HG03342 (cell line): ENCODE data around the gene MAL.
"Not testable (repeated sequence)": the region's sequence is repeated elsewhere in the genome, so short reads cannot be mapped to it uniquely, and the experiment has no call there.

Source experiments
- ATAC-seq: cut with Tn5 transposase; IDR thresholded peaks from one replicate; pipeline ENCODE4 v1.9.1; 2021; ENCODE audit warnings: mild to moderate bottlenecking, moderate library complexity; ENCODE audit not compliant: unreplicated experiment

Gene MAL

GRCh38 chr2:95032341-95032740 lies 6.8 kb downstream of the MAL start:
- ATAC-seq = no peak

GRCh38 chr2:95032868-95033603 lies 7.5 kb downstream of the MAL start:
- no peak for ATAC-seq

GRCh38 chr2:95034221-95034620 lies 8.7 kb downstream of the MAL start:
- ATAC-seq = no peak

DNA sequence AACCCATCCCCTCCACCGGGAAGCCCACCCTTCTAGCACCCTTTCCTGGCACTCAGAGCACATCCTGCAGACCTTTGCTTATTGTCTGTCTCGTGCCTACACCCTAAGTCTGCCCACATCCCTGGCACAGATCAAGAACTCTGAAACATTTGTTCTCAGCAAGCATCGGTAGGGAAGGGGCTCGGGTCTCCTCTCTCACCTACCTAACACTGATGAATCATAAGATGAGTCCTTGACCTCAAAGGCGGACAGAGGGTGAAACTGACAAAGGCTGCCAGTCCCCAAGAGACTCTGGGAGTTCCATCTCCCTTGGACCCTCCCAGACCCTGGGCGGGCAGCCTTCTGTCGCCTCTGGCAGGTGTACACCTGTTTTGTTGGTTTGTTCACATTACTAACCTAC lies 9.3 kb downstream of the MAL start:
- ATAC-seq = no peak

DNA sequence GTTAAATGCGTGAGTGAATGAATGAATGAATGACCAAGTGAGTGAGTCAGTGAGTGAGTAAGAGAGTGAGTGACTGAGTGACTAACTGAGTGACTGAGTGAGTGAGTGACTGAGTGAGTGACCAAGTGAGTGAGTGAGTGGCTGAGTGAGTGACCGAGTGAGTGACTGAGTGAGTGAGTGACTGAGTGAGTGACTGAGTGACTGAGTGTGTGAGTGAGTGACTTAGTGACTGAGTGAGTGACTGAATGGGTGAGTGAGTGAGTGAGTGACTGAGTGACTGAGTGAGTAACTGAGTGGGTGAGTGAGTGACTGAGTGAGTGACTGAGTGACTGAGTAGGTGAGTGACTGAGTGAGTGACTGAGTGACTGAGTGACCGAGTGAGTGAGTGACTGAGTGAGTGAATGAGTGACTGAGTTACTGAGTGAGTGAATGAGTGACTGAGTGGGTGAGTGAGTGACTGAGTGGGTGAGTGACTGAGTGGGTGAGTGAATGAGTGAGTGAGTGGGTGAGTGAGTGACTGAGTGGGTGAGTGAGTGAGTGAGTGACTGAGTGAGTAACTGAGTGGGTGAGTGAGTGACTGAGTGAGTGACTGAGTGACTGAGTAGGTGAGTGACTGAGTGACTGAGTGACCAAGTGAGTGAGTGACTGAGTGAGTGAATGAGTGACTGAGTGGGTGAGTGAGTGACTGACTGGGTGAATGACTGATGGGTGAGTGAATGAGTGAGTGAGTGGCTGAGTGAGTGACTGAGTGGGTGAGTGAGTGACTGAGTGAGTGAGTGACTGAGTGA lies 11.3 kb downstream of the MAL start:
- no peak for ATAC-seq

- ATAC-seq = no peak
Measured at GRCh38 chr2:95037384-95037839, 11.9 kb downstream of the MAL start.

DNA sequence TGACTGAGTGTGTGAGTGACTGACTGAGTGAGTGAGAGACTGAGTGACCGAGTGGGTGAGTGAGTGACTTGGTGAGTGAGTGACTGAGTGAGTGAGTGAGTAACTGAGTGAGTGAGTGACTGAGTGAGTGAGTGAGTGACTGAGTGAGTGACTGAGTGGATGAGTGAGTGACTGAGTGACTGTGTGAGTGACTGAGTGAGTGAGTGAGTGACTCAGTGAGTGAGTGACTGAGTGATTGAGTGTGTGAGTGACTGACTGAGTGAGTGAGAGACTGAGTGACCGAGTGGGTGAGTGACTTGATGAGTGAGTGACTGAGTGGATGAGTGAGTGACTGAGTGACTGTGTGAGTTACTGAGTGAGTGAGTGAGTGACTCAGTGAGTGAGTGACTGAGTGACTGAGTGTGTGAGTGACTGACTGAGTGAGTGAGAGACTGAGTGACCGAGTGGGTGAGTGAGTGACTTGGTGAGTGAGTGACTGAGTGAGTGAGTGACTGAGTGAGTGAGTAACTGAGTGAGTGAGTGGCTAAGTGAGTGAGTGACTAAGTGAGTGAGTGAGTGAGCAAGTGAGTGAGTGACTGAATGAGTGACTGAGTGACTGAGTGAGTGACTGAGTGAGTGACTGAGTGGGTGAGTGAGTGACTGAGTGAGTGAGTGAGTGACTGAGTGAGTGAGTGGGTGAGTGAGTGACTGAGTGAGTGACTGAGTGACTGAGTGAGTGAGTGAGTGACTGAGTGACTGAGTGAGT lies 12.5 kb downstream of the MAL start:
- ATAC-seq = not testable (repeated sequence)

DNA sequence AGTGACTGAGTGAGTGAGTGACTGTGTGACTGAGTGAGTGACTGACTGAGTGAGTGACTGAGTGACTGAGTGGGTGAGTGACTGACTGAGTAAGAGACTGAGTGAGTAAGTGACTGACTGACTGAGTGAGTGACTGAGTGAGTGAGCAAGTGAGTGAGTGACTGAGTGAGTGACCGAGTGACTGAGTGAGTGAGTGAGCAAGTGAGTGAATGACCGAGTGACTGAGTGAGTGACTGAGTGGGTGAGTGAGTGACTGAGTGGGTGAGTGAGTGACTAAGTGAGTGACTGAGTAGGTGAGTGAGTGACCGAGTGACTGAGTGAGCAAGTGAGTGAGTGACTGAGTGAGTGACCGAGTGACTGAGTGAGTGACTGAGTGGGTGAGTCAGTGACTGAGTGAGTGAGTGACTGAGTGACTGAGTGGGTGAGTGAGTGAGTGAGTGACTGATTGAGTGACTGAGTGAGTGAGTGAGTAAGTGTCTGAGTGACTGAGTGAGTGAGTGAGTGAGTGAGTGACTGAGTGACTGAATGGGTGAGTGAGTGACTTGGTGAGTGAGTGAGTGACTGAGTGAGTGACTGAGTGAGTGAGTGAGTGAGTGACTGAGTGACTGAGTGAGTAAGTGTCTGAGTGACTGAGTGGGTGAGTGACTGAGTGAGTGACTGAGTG lies 13.3 kb downstream of the MAL start:
- no peak for ATAC-seq

- no peak for ATAC-seq
Measured at GRCh38 chr2:95039363-95039762, 13.9 kb downstream of the MAL start.

GRCh38 chr2:95039978-95040377 lies 14.5 kb downstream of the MAL start:
- no peak for ATAC-seq

DNA sequence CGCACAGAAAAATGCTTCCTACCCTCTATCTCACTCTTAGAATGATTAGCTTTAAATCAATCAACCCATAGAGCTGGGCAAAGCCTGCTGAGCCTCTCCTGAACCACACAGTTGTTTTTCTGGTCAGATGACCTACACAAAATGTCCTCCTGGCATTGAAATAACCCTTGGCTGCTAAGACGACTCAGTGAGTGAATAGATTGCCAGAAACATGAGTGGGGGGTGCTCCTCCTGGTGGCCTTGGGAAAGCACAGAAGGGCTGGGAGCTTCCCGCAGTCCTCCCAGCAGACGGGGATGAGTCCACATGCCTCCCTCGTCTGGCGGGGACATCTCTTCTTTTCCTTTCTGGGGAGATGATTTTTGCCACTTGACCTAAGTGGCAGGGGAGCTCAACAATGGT lies 14.9 kb downstream of the MAL start:
- no peak for ATAC-seq

DNA sequence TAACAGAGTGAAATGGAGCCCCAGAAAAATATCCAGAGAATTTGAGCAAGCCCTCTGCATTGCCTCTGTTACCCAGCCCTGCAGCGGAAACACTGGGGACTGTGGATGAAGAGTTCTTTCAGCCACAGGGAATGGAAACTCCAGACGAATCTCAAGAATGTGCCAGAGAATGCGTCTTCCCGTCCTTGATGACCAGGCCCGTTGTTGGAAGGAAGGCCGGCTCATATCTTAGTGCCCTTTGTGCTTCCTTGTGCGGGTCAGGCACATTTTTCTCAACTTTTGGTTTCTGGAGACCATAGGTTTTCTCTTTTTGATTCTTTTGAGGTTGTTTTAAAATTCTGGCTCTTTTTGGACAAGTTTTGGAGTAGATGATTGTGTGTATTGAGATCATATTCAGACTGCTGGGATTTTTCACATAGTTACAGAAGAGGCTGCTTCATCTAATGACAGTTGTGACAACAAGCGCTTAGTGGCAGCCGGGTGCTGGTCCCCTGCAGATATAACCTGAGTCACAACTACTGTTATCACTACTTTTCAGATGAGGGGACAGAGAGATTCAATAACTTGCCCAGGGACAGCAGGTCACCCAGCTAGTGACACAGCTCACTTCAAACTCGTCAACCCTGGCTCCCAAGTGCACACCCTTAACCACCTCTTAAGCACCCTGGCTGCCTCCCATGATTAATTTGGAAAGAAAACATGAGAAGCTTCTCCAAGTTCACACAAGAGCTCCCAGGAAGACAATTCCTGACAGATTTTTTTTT lies 15.7 kb downstream of the MAL start:
- ATAC-seq = peak; percentile 48

- ATAC-seq = no peak
Measured at GRCh38 chr2:95041824-95042442, 16.4 kb downstream of the MAL start.

DNA sequence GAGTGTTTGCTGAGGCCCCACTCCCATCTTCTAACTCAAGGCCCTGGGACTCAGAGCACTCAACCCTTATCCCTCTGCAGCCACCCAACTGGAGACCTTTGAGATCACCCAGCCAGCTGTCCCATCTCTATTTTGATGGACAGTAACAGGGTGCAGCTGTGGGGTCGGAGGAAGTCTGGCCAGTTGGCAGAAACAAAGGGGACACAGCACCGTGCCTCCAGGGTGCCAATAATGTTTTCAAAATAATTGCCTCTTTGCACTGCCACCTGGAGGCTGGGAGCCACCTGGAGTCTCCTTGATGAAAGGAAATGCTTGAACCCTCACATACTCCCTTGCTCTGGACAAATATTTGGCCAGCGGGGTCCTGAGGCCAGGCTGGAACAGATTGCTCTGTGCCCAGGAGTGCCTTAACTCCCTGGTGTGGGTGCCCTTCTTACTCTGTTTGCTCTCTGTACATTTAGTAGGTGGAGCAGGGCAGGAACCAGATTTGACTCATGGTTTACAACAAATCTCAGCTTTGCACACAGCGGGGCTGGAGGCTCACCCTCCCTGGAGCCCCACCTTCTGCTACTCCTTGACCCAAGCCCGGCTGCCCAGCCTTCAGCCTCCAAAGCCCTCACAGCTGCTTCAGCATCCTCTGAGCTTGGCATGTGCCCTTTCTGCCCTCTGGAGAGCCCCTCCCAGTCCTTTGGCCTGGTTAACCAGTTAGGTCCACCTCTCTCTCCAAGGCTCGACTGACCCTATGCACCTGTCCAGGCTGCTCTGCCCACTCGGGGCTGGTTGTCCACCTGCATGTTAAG lies 17.2 kb downstream of the MAL start:
- ATAC-seq = no peak

- ATAC-seq = no peak
Measured at GRCh38 chr2:95043300-95044093, 18.0 kb downstream of the MAL start.

GRCh38 chr2:95044601-95045000 lies 19.1 kb downstream of the MAL start:
- no peak for ATAC-seq

DNA sequence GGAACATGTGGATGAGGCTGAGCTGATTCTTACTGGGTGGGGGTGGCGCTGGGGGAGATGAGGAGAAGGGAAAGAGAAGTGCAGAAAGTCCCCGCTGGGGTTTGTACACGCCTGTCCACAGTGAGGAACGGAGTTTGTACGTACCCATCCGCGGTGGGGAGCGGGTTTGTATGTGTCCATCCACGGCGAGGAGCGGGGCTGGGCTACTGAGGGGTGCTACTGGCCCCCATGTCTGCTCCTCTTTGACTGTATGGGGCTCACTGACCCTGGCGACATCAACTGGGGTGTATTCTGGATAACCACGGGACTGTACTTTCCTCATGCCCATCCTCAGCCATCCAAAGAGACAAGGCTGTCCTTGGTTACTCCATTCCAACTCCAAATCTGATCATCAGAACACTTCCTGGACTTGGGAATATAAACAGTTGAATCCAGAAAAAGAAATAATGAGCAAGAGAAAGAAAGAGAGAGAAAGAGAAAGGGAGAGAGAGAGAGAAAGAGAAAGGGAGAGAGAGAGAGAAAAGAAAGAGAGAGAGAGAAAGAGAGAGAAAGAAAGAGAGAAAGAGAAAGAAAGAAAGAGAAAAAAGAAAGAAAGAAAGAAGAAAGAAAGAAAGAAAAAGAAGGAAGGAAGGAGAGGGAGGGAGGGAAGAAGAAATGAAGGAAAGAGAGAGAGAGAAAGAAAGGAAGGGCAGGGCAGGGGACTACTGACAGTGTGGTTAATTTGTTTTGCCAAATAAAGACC lies 21.0 kb downstream of the MAL start:
- no peak for ATAC-seq
